Pancreas (tissue), 10 donors: ENCODE results near the gene MTG2. TPM values are rescaled to one million over a fixed set of nuclear protein-coding genes. Genes with fewer than 3 reads are reported as not detected.

Source experiments
- ATAC-seq, 4 donors: fragments of 200-7000 bp; cut with Tn5 transposase; one replicate each; pipeline versions ENCODE4 v1.8.0 to v1.9.1; 2020; ENCODE audit warnings: mild to moderate bottlenecking in 4 of 4, moderate library complexity in 4 of 4
- DNase-seq, 6 donors: peaks; one replicate each; pipeline ENCODE4 v3.0.0-alpha.2; 2020
- FAIRE-seq: peaks from 2 replicates; lab custom pipeline; 2012; peaks lifted over from hg19 to GRCh38; lab: Jason Lieb, UNC
- H3K27ac ChIP-seq, 4 donors: fragments of 200-600 bp; sonication (generic); 1 replicate in 3 of 4; 2 replicates in 1 of 4; pipeline versions ENCODE4 v1.5.0 to v1.8.0; 2020
- H3K27me3 ChIP-seq, 4 donors: fragments of 200-600 bp; one replicate each; pipeline ENCODE4 v1.8.0; 2021
- H3K36me3 ChIP-seq, 3 donors: fragments of 200-600 bp; sonication (generic) in 1 of 3; one replicate each; pipeline versions ENCODE4 v1.5.0 to v1.8.0; 2020 to 2021
- H3K4me1 ChIP-seq, 3 donors: fragments of 200-600 bp; one replicate each; pipeline ENCODE4 v1.8.0; 2021
- H3K4me3 ChIP-seq, 4 donors: fragments of 200-600 bp; sonication (generic) in 2 of 4; one replicate each; pipeline versions ENCODE4 v1.5.0 to v1.8.0; 2020 to 2021
- H3K9me3 ChIP-seq, 4 donors: fragments of 200-600 bp; one replicate each; pipeline ENCODE4 v1.8.0; 2021
- CTCF ChIP-seq, 4 donors: fragments of 200-600 bp; sonication (generic) in 3 of 4; IDR thresholded peaks; one replicate each; pipeline versions ENCODE4 v1.5.0 to v1.8.0; 2021; ENCODE audit warnings: antibody characterized with exemption in 4 of 4
- WGBS, 2 donors: extraction: QIAGEN DNeasy Blood & Tissue Kit; methylation state at CpG; one replicate each; pipeline ENCODE4 v1.1.7; 2013; 5-methylcytosine and 5-hydroxymethylcytosine counted together
- intact Hi-C, 3 donors: fragments of 100-400 bp; cut with DNase I; formaldehyde crosslinking; loops; one replicate each; pipeline versions ENCODE4 v1.11.1 to v1.14.2; 2022
- polyA plus RNA-seq, 2 donors: library from polyadenylated mRNA; stranded (reverse); fragments of 200-250 nt; gene quantifications; one replicate each; pipeline ENCODE4 v1.2.3, GENCODE V29; 2013
- total RNA-seq, 6 donors: library from RNA; stranded (reverse); fragmentation: NEBNext Ultra II Directional in 4 of 6; extraction: Animal tissue kit (Norgen Biotek cat#: 25700) in 4 of 6; gene quantifications; one replicate each; pipeline versions ENCODE4 v1.2.1 to v1.2.4, GENCODE V29; 2021 to 2023
- donor health status: healthy with polysubstance abuse.
- donor health status: DM: no; HTN: no; CAD: no; lungs with moderate emphysema.
- donor health status: DM: no; HTN: no; CAD: no.
- donor health status: control.
- donor health status: control.
- donor health status: Bipolar disorder and iron deficiency.
- donor health status: DM: yes; HTN: yes; CAD: no.
- donor health status: DM: no; HTN: no; CAD: no.
- donor health status: DM: no; HTN: no; CAD: no.
- donor health status: DM: yes; HTN: yes; CAD: no.

Gene MTG2
- total and polyA plus RNA-seq, 8 donors = 9.7 to 55.3 (median 14.2) TPM

GRCh38 chr20:62222266-62222850, 39.5 kb downstream of the MTG2 start:
- no peak for ATAC-seq
- intact Hi-C loops = no loop called here
- peak in 1 of 6 donors; percentile 67 for DNase-seq
- FAIRE-seq = no peak
- Histone ChIP-seq H3K9me3 (no peaks in the 10 kb centered on the region), H3K27ac (no peak overlapping the region), H3K4me1 (peaks cover 7 to 11% (median 8%) of the 10 kb centered on the region in 3 donors), H3K36me3 (no peaks in the 10 kb centered on the region), H3K4me3 (no peak overlapping the region), H3K27me3 (peaks cover 0 to 8% (median 0%) of the 10 kb centered on the region in 4 donors)
- WGBS, 2 donors = 82 to 85% methylated on average over 18 of the region's 18 CpGs
- TF ChIP-seq CTCF (IDR thresholded peaks at IDR 0.05) = no peak

DNA sequence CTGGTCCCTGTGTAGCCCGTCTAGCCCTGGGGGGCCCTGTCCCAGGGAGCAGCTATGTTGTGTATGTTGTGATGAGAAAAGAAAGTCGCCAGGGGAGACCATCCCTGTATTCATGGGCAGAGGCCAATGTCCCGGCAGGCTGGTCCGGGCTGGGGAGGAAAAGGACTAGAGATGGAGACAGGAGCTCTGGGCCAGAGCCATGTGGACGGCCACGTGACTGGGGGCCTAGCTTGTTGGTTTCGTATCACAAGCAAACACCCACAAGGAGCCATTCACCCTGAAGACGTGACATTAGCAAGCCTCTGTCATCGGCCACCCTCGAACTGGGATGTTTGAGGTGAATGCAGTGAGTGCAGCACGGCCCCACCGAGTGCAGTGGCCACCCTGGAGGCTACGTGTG, 40.1 kb downstream of the MTG2 start:
- peaks cover 7 to 15% (median 12%) of the 10 kb centered on the region in 3 donors for H3K4me1 ChIP-seq
- H3K36me3 ChIP-seq = no peaks in the 10 kb centered on the region
- no peak overlapping the region for H3K4me3 ChIP-seq
- FAIRE-seq (no peak), ATAC-seq (no peak), DNase-seq (no peak)
- 76 to 77% methylated on average over 13 of the region's 13 CpGs for WGBS, 2 donors
- TF ChIP-seq CTCF (IDR thresholded peaks at IDR 0.05) = no peak
- peaks cover 0 to 8% (median 0%) of the 10 kb centered on the region in 4 donors for H3K27me3 ChIP-seq
- H3K9me3 ChIP-seq = no peaks in the 10 kb centered on the region
- intact Hi-C loops = no loop called here
- H3K27ac ChIP-seq = no peak overlapping the region

- no peaks in the 10 kb centered on the region for H3K9me3 ChIP-seq
- TF ChIP-seq CTCF (IDR thresholded peaks at IDR 0.05) = no peak
- ATAC-seq = no peak
- H3K27ac ChIP-seq = no peak overlapping the region
- peak in 1 of 6 donors; percentile 52 for DNase-seq
- H3K4me3 ChIP-seq = no peak overlapping the region
- intact Hi-C loops = no loop called here
- WGBS, 2 donors = 80 to 86% methylated on average over 7 to 9 of the region's 9 CpGs
- peaks cover 7 to 15% (median 12%) of the 10 kb centered on the region in 3 donors for H3K4me1 ChIP-seq
- H3K27me3 ChIP-seq = peaks cover 0 to 8% (median 0%) of the 10 kb centered on the region in 4 donors
- no peaks in the 10 kb centered on the region for H3K36me3 ChIP-seq
- no peak for FAIRE-seq
Observed at GRCh38 chr20:62223571-62223970, 40.7 kb downstream of the MTG2 start.

DNA sequence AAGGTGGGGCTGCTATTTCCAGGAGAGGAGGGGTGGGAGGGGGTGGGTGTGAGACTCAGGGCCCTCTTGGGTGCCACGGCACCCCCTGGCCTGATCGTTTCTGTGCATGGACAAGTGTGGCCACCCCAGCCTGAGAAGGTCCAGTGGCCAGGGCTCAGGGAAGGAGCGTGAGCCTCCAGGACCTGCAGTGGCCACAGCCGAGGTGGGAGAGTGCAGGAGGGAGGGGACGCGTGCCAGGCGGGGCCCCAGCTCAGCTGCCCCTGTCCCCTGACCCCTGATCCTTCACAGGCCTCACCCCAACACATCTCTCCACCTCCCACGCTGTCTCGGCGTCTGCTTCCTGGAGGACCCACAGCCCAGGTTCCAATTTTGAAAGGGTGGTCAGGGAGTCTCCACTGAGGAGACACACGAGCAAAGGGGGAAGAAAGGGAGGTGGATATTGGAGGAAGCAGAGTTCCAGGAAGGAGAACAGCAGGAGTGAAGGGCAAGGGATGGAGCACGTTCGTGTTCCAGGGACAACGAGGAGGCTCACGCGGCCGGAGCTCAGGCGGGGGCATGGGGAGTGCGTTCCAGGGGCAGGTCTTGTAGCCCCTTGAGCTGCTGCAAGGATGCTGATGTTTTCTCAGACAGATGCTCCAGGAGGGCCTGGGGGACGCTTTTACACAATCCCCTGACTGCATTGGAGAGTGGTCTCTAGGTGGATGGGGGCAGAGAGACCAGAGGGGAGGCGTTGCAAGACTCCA, 41.5 kb downstream of the MTG2 start:
- WGBS, 2 donors = 72 to 76% methylated on average over 20 to 21 of the region's 21 CpGs
- DNase-seq (peak in 1 of 6 donors; percentile 59), FAIRE-seq (no peak), ATAC-seq (no peak)
- H3K4me1 ChIP-seq = peaks cover 7 to 15% (median 12%) of the 10 kb centered on the region in 3 donors
- H3K9me3 ChIP-seq = no peaks in the 10 kb centered on the region
- peaks cover 0 to 8% (median 0%) of the 10 kb centered on the region in 4 donors for H3K27me3 ChIP-seq
- H3K36me3 ChIP-seq = no peaks in the 10 kb centered on the region
- H3K27ac ChIP-seq = no peak overlapping the region
- intact Hi-C loops = no loop called here
- TF ChIP-seq CTCF (IDR thresholded peaks at IDR 0.05) = no peak
- no peak overlapping the region for H3K4me3 ChIP-seq
